Transverse colon (tissue), 4 donors: Measurements from ENCODE around the gene GIMAP8. TPM values are rescaled to one million over a fixed set of nuclear protein-coding genes. Genes with fewer than 3 reads are reported as not detected.
A peak's percentile ranks its signal among the peaks of the same experiment; 100 is the strongest.
"Not testable (repeated sequence)": the region's sequence is repeated elsewhere in the genome, so short reads cannot be mapped to it uniquely, and the experiment has no call there.

Experiments
- DNase-seq: peaks from one replicate; pipeline ENCODE4 v3.0.0-alpha.2; 2019
- H3K27ac ChIP-seq, 4 donors: fragments of 200-600 bp; sonication (generic); 2 replicates each; pipeline ENCODE4 v1.5.1; 2016 to 2018; ENCODE audit warnings: inconsistent platforms in 4 of 4
- H3K27me3 ChIP-seq: fragments of 200-600 bp; sonication (generic); 2 replicates; pipeline ENCODE4 v1.5.1; 2017; ENCODE audit warnings: inconsistent platforms
- H3K36me3 ChIP-seq, 4 donors: fragments of 200-600 bp; sonication (generic); 2 replicates each; pipeline ENCODE4 v1.5.1; 2017 to 2019; ENCODE audit warnings: inconsistent platforms in 4 of 4
- H3K4me1 ChIP-seq, 4 donors: fragments of 200-600 bp; sonication (generic); 2 replicates each; pipeline ENCODE4 v1.5.1; 2017 to 2020; ENCODE audit warnings: inconsistent platforms in 4 of 4
- H3K4me3 ChIP-seq, 4 donors: fragments of 200-600 bp; sonication (generic); 1 replicate in 1 of 4; 2 replicates in 3 of 4; pipeline versions ENCODE4 v1.5.1 to v1.6.1; 2017 to 2019; ENCODE audit warnings: inconsistent platforms in 4 of 4
- H3K9me3 ChIP-seq, 2 donors: fragments of 200-600 bp; sonication (generic); 2 replicates each; pipeline ENCODE4 v1.5.1; 2017 to 2019; ENCODE audit warnings: inconsistent platforms in 2 of 2
- EP300 ChIP-seq: sonication (generic); formaldehyde crosslinking; IDR thresholded peaks from one replicate; pipeline ENCODE4 v1.6.1; 2017; ENCODE audit warnings: antibody characterized with exemption, low read depth
- POLR2A ChIP-seq: fragments of 450-650 bp; IDR thresholded peaks from one replicate; pipeline ENCODE4 v1.6.1; 2016; ENCODE audit warnings: antibody characterized with exemption, mild to moderate bottlenecking, moderate library complexity
- POLR2AphosphoS5 ChIP-seq, 3 donors: sonication (generic); formaldehyde crosslinking; IDR thresholded peaks; one replicate each; pipeline ENCODE4 v1.6.1; 2016; ENCODE audit warnings: antibody characterized with exemption in 3 of 3
- WGBS, 2 donors: methylation state at CpG; one replicate each; pipeline ENCODE4 v1.1.5; 2018; ENCODE audit warnings: low coverage in 1 of 2; 5-methylcytosine and 5-hydroxymethylcytosine counted together
- in situ Hi-C, 4 donors: fragments of 200-750 bp; cut with MboI; loops; one replicate each; pipeline versions ENCODE4 v1.15.0 to v1.15.1; 2017; ENCODE audit warnings: low sequenced_read_pairs in 3 of 4, low pct_ligation_motif_present in 1 of 4, low pct_unique_long_range_greater_than_20kb in 1 of 4
- intact Hi-C: fragments of 100-400 bp; cut with DNase I; formaldehyde crosslinking; loops from one replicate; pipeline ENCODE4 v1.15.1; 2023; ENCODE audit warnings: low total_unique reads
- total RNA-seq, 4 donors: library from RNA; depleted of rRNA; stranded (reverse); fragments of >200 nt; gene quantifications; one replicate each; pipeline ENCODE4 v1.1.0, GENCODE V29; 2016
- TF ChIP-seq, protein P1 (sequence below), 5 experiments: fragments of 200-600 bp in 3 of 5; fragments of 450-650 bp in 2 of 5; sonication (generic) in 3 of 5; IDR thresholded peaks; 1 replicate in 2 of 5; 2 replicates in 3 of 5; pipeline ENCODE4 v1.5.1; 2016 to 2017; ENCODE audit warnings: antibody characterized with exemption in 5 of 5, inconsistent platforms in 3 of 5, mild to moderate bottlenecking in 2 of 5, moderate library complexity in 1 of 5

GIMAP8 gene
- total RNA-seq, 4 donors from 2014 or later: 1.5 to 4.3 (median 2.9) TPM

DNA sequence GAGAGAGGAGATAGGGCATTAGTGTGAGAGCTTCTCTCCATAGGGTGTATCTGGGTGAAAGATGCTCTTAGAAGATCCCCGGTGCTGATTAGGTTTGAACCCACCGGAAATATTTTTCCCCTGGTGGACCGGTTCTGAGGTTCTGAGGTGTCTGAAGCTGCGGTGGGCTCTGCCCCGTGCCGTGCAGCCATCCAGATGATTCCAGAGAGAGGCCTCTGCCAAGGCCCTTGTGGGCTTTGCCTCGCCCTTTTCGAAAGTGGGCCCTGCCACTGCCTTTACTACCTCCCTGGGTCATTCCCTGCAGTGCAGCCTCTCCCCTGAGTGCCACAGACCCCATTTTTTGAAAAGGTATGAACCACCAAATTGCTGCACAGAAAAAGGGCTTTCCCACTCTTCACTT, 2.8 kb downstream of the GIMAP8 start:
- WGBS, 2 donors: 88 to 91% methylated on average over 5 to 8 of the region's 8 CpGs
- intact Hi-C loops: no loop called here
- Histone ChIP-seq H3K4me3 (peak overlapping the region in 1 of 4 donors; percentile 47), H3K4me1 (peaks cover 0 to 12% (median 4%) of the 10 kb centered on the region in 4 donors), H3K9me3 (no peaks in the 10 kb centered on the region), H3K27ac (peak overlapping the region; percentile 3 to 41 (median 26)), H3K36me3 (no peaks in the 10 kb centered on the region), H3K27me3 (no peaks in the 10 kb centered on the region)
- TF ChIP-seq POLR2A (no peak), POLR2AphosphoS5 (IDR thresholded peaks at IDR 0.05) (no peak), EP300 (no peak)
- TF ChIP-seq, protein P1, sequence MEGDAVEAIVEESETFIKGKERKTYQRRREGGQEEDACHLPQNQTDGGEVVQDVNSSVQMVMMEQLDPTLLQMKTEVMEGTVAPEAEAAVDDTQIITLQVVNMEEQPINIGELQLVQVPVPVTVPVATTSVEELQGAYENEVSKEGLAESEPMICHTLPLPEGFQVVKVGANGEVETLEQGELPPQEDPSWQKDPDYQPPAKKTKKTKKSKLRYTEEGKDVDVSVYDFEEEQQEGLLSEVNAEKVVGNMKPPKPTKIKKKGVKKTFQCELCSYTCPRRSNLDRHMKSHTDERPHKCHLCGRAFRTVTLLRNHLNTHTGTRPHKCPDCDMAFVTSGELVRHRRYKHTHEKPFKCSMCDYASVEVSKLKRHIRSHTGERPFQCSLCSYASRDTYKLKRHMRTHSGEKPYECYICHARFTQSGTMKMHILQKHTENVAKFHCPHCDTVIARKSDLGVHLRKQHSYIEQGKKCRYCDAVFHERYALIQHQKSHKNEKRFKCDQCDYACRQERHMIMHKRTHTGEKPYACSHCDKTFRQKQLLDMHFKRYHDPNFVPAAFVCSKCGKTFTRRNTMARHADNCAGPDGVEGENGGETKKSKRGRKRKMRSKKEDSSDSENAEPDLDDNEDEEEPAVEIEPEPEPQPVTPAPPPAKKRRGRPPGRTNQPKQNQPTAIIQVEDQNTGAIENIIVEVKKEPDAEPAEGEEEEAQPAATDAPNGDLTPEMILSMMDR (IDR thresholded peaks at IDR 0.05): no peak
- in situ Hi-C loops: loop anchor here in 2 of 4 donors (10.0 to 25.0 kb wide), 2 partner anchors 284 to 292 kb away; partner anchors contain the start of gene GIMAP5 (in 1 of the 2)
- no peak for DNase-seq

DNA sequence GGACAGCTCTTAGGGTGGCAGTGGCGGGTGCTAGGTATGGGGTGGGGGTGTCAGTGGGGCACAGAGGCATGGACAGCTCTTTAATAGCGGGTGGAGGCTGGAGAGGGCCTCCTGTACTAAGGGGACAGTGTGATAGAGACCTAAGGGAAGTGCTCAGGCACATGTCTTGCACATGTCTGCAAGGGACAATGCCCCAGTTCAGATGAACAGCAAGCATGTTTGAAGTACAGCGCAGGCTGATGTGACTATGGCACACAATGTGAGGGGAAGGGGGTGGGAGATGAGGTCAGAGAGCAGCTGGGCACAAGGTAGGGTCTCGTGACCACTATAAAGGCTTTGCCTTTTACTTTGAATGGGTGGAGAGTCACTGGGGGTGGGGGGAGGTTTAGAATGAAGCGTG, 3.5 kb downstream of the GIMAP8 start:
- H3K36me3 ChIP-seq: no peaks in the 10 kb centered on the region
- H3K27me3 ChIP-seq: no peaks in the 10 kb centered on the region
- no peaks in the 10 kb centered on the region for H3K9me3 ChIP-seq
- no peak for DNase-seq
- in situ Hi-C loops (loop anchor here in 2 of 4 donors (10.0 to 25.0 kb wide), 2 partner anchors 283 to 291 kb away; partner anchors contain the start of gene GIMAP5 (in 1 of the 2)), intact Hi-C loops (no loop called here)
- H3K4me1 ChIP-seq: peaks cover 0 to 6% (median 3%) of the 10 kb centered on the region in 4 donors
- WGBS, 2 donors: 83 to 88% methylated on average over 4 to 5 of the region's 5 CpGs
- TF ChIP-seq, protein P1 (IDR thresholded peaks at IDR 0.05): no peak
- H3K27ac ChIP-seq: no peak overlapping the region
- no peak overlapping the region for H3K4me3 ChIP-seq

DNA sequence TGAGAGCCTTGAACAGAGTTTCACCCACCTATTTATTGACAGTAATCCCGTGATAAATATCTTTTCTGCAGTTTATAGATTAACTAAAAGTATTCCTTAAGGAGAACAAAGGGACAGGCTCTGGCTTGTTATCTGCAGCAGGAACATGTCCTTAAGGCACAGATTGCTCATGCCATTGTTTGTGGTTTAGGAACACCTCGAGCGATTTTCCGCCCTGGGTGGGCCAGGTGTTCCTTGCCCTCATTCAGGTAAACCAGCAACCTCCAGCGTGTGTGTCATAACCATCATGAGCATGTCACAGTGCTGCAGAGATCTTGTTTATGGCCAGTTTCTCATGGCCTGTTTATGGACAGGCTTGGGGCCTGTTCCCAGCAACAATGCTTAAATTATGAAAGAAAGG, 6.6 kb downstream of the GIMAP8 start:
- H3K27me3 ChIP-seq, DNase-seq, H3K27ac ChIP-seq, H3K36me3 ChIP-seq, H3K4me1 ChIP-seq, H3K9me3 ChIP-seq, H3K4me3 ChIP-seq, intact Hi-C loops: not testable (repeated sequence)
- in situ Hi-C loops: loop anchor here in 2 of 4 donors (10.0 to 25.0 kb wide), 2 partner anchors 280 to 288 kb away; partner anchors contain the start of gene GIMAP5 (in 1 of the 2)
- WGBS, 2 donors: 77% methylated on average over 5 of the region's 5 CpGs; no CpG with 5 or more reads in 1 of the 2 donors

DNA sequence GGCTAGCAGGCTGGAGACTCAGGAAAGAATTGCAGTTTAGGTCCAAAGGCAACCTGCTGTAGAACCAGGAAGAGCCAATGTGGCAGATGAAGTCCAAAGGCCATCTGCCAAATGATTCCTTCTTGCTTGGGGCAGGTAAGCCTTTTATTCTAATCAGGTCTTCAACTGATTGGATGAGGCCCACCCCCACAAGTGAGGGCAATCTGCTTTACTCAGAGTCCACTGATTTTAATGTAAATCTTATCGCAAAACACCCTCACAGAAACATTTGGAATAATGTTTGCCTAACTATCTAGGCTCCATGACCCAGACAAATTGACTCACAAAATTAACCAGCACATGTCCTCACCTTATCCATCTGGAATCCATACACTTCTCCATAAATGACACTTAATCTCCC, 7.8 kb downstream of the GIMAP8 start:
- Histone ChIP-seq H3K4me3 (no peak overlapping the region), H3K27ac (no peak overlapping the region), H3K9me3 (peaks cover 13 to 14% of the 10 kb centered on the region in 2 donors), H3K4me1 (no peaks in the 10 kb centered on the region), H3K27me3 (no peaks in the 10 kb centered on the region), H3K36me3 (no peaks in the 10 kb centered on the region)
- DNase-seq: no peak
- intact Hi-C loops: no loop called here
- in situ Hi-C loops: loop anchor here in 2 of 4 donors (10.0 to 25.0 kb wide), 2 partner anchors 279 to 287 kb away; partner anchors contain the start of gene GIMAP5 (in 1 of the 2)
- WGBS, 2 donors: 71 to 100% methylated on average over 1 of the region's 1 CpG
- TF ChIP-seq, protein P1 (IDR thresholded peaks at IDR 0.05): no peak
- TF ChIP-seq POLR2A (no peak), EP300 (no peak), POLR2AphosphoS5 (IDR thresholded peaks at IDR 0.05) (no peak)

DNA sequence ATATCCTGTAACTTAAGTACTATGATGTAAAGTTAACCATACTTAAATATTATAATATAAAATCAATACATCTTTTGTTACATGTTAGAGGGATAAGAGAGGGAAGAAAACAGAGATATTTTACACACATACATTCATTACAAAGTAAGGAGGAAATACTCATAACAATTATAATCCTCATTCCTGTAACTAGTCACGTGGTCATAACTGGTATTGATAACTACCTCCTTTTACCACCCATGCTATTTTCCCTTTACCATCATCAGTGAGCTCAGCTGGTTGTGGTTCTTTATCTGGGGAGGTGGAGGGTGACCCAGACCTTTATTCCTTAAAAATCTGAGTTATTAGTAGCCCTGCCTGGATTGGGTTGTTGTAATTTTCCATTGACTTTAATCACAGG, 8.3 kb downstream of the GIMAP8 start:
- Histone ChIP-seq H3K27ac (no peak overlapping the region), H3K27me3 (no peaks in the 10 kb centered on the region), H3K36me3 (no peaks in the 10 kb centered on the region), H3K4me1 (no peaks in the 10 kb centered on the region), H3K4me3 (no peak overlapping the region), H3K9me3 (peaks cover 14 to 16% of the 10 kb centered on the region in 2 donors)
- no peak for DNase-seq
- in situ Hi-C loops: loop anchor here in 2 of 4 donors (10.0 to 25.0 kb wide), 2 partner anchors 279 to 286 kb away; partner anchors contain the start of gene GIMAP5 (in 1 of the 2)
- no peak for TF ChIP-seq POLR2AphosphoS5 (IDR thresholded peaks at IDR 0.05)
- TF ChIP-seq, protein P1 (IDR thresholded peaks at IDR 0.05): no peak
- no peak for TF ChIP-seq EP300
- no peak for TF ChIP-seq POLR2A
- 73 to 82% methylated on average over 1 of the region's 1 CpG for WGBS, 2 donors
- intact Hi-C loops: no loop called here
